Neutrophil (primary cell): ENCODE results near the gene CUBN.

Experiments
- H3K27ac ChIP-seq: fragments of 200-600 bp; sonication (generic); 2 replicates; pipeline ENCODE4 v1.5.1; 2016; ENCODE audit warnings: mild to moderate bottlenecking, moderate library complexity
- H3K27me3 ChIP-seq: fragments of 200-600 bp; sonication (generic); 2 replicates; pipeline ENCODE4 v1.6.0; 2016; ENCODE audit warnings: mild to moderate bottlenecking
- H3K36me3 ChIP-seq: fragments of 200-600 bp; sonication (generic); 2 replicates; pipeline ENCODE4 v1.5.1; 2017
- H3K4me1 ChIP-seq, 2 experiments: fragments of 200-600 bp in 1 of 2; sonication (generic) in 1 of 2; 1 replicate in 1 of 2; 2 replicates in 1 of 2; pipeline versions ENCODE4 v1.5.1 to v1.6.1; 2013 to 2016; ENCODE audit warnings: low read depth in 1 of 2, low read length in 1 of 2, mild to moderate bottlenecking in 1 of 2, moderate library complexity in 1 of 2; ENCODE audit not compliant: control insufficient read depth in 1 of 2, insufficient read depth in 1 of 2
- H3K4me3 ChIP-seq, 2 experiments: fragments of 200-600 bp in 1 of 2; sonication (generic) in 1 of 2; 1 replicate in 1 of 2; 2 replicates in 1 of 2; pipeline ENCODE4 v1.5.1; 2013 to 2016; ENCODE audit warnings: low read depth in 1 of 2, low read length in 1 of 2, mild to moderate bottlenecking in 1 of 2, moderate library complexity in 1 of 2
- H3K9me3 ChIP-seq: fragments of 200-600 bp; sonication (generic); 2 replicates; pipeline ENCODE4 v1.5.1; 2016
- TF ChIP-seq, protein P1 (sequence below): fragments of 200-600 bp; sonication (generic); IDR thresholded peaks from 2 replicates; pipeline ENCODE4 v1.5.1; 2016; ENCODE audit warnings: antibody characterized with exemption

Gene CUBN

DNA sequence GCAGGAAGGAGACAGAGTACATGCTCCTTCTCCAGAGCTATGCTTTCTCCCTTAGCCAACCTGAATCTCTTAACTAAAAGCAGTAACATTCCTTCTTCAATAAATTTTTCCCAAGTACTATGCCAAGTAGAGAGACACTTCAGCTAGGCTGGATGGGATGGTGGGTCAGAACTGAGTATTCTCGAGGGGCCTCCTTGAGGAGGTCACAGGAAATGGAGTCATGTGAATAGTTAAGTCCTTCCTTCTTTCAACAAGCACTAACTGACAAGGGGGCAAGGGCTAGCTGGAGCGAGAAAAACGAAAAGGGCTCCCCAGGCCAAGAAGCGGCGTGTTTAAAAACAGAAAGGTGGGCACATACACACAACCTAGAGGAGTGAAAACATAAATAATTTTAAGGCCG, 317.8 kb downstream of the CUBN start:
- no peak overlapping the region for H3K27ac ChIP-seq
- no peaks in the 10 kb centered on the region for H3K27me3 ChIP-seq
- no peak overlapping the region for H3K4me3 ChIP-seq
- TF ChIP-seq, protein P1, sequence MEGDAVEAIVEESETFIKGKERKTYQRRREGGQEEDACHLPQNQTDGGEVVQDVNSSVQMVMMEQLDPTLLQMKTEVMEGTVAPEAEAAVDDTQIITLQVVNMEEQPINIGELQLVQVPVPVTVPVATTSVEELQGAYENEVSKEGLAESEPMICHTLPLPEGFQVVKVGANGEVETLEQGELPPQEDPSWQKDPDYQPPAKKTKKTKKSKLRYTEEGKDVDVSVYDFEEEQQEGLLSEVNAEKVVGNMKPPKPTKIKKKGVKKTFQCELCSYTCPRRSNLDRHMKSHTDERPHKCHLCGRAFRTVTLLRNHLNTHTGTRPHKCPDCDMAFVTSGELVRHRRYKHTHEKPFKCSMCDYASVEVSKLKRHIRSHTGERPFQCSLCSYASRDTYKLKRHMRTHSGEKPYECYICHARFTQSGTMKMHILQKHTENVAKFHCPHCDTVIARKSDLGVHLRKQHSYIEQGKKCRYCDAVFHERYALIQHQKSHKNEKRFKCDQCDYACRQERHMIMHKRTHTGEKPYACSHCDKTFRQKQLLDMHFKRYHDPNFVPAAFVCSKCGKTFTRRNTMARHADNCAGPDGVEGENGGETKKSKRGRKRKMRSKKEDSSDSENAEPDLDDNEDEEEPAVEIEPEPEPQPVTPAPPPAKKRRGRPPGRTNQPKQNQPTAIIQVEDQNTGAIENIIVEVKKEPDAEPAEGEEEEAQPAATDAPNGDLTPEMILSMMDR = no peak
- H3K9me3 ChIP-seq = no peaks in the 10 kb centered on the region
- H3K4me1 ChIP-seq = peaks cover 20 to 22% of the 10 kb centered on the region in 2 experiments
- H3K36me3 ChIP-seq = peaks cover 18% of the 10 kb centered on the region

DNA sequence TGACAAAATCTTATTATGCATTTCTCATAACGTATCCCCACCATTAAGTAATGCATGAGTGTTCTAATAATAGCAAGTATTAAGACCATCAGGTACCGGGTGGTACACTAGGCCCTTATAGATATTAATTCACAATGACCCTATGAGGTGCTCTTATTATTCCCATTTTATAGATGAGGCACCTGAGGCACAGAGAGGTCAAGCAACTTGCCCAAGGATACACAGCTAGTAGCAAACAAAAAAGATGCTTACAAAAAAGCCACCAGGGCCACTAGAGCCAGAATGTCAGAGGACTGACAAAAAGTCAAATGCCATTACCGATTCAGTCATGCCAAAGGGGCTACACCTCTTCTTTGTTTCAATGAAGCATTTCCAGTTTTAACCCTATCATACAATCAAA, 318.3 kb downstream of the CUBN start:
- H3K4me1 ChIP-seq = peaks cover 15 to 17% of the 10 kb centered on the region in 2 experiments
- H3K4me3 ChIP-seq = no peak overlapping the region
- H3K9me3 ChIP-seq = no peaks in the 10 kb centered on the region
- TF ChIP-seq, protein P1 = no peak
- no peak overlapping the region for H3K27ac ChIP-seq
- H3K36me3 ChIP-seq = peaks cover 18% of the 10 kb centered on the region
- H3K27me3 ChIP-seq = no peaks in the 10 kb centered on the region

DNA sequence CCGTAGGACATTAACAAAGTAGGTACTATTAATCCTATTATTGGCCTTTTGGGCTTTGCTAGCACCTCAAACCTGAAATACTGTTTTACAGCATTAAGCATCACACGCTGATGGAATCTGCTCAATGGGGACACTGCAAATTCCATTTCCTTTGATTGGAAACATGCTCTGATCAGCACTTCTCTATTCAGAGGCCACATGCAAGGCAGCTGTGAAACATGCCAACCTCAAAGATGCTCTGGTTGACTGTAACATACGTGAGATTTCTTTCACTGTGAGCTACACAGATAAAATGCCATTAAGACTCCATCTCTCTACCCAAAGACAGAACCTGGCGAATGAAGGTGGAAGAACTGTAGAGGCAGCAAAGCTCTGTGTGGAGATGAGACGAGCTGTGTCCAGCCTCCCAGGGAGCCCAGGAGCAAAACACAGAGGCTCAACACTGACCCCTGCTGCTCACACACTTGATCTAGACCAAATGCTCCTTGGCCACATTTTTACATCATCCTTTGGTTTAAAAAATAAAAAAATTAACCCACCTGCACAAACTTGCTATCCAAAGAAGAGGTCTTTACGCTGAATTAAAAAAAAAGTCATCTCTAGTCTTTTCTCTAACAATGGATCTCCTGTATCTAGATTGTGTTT, 320.4 kb downstream of the CUBN start:
- Histone ChIP-seq H3K4me3 (no peak overlapping the region), H3K36me3 (peaks cover 18% of the 10 kb centered on the region), H3K27me3 (no peaks in the 10 kb centered on the region), H3K27ac (no peak overlapping the region), H3K9me3 (no peaks in the 10 kb centered on the region), H3K4me1 (no peaks in the 10 kb centered on the region)
- TF ChIP-seq, protein P1 = no peak

DNA sequence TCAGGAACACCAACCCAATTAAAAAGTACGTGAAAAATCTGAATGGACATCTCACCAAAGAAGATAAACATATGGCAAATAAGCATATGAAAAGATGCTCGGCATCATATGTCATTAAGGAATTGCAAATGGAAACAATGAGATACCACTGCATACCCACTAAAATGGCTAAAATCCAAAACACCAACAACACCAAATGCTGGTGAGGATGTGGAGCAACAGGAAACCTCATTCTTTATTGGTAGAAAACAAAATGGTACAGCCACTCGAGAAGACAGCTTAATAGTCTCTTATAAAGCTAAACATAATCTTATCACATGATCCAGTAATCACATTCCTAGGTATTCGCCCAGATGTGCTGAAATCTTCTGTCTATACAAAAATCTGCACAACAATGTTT, 325.5 kb downstream of the CUBN start:
- TF ChIP-seq, protein P1 = no peak
- Histone ChIP-seq H3K9me3 (no peaks in the 10 kb centered on the region), H3K4me3 (no peak overlapping the region), H3K27ac (no peak overlapping the region), H3K27me3 (no peaks in the 10 kb centered on the region), H3K4me1 (peaks cover 8 to 12% of the 10 kb centered on the region in 2 experiments), H3K36me3 (peaks cover 8% of the 10 kb centered on the region)

DNA sequence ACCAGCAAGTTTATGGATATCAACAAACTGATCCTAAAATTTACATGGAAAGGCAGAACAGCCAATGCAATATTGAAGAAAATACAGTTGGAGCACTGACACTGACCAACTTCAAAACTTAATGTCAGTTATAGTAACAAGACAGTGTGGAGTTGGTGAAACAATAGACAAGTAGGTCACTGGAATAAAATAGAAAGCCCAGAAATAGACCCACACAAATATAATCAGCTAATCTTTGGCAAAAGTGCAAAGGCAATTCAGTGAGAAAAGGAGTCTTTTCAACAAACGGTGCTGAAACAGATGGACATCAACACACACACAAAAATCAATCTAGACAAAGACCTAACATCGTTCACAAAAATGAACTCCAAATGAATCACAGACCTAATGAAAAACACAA, 326.1 kb downstream of the CUBN start:
- H3K4me3 ChIP-seq = no peak overlapping the region
- no peaks in the 10 kb centered on the region for H3K27me3 ChIP-seq
- peaks cover 8% of the 10 kb centered on the region for H3K36me3 ChIP-seq
- H3K4me1 ChIP-seq = peaks cover 9 to 12% of the 10 kb centered on the region in 2 experiments
- H3K27ac ChIP-seq = no peak overlapping the region
- TF ChIP-seq, protein P1 = no peak
- no peaks in the 10 kb centered on the region for H3K9me3 ChIP-seq
